ENCODE data around the gene ANKRD22. TPM values are rescaled to one million over a fixed set of nuclear protein-coding genes. Genes with fewer than 3 reads are reported as not detected.

Gene ANKRD22
- total RNA-seq, 1 donor from 2014 or later = 4.1 TPM

DNA sequence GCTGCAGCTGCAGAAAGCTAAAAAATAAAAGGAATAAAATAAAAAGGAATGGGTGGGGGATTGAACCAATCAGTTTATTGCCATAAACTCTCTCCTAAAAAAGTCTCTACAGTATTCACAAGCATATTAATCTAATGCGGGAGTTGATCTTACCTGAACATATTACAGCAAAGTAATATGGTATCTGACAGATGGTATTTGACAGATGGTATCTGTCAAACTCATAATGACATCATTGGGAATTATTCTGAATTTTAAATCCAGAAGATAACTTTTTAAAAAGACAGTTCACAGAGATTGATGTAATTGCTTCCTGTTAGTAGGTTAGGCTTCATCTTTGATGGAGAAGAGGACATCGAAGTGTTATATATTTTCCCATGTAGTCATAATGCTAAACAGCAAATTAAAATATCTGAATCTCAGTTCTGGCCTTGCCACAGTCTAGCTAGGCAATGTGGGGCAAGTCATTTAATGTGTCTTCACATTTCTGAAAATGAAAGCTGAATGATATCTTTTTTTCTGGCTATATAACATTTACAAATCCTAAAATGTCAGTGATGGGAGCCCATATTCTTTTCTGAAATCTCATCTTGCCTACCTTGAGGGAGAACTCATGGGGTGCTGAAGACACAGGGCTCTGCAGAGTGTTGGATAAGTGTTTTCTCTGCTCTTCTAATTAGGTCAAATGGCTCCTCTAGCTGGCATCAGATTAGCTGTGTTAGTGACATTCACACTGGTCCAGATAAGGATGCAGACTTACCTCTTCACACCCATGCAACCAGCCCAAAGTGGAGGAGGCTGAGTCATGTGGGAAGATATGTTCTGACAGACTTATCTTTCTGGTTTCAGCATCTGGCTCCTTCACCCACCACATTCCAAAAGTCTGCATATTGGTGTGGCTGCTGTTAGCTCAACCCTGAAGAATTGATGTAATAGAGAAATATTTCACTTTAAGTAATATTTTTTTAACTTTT is 51.2 kb downstream of the ANKRD22 start:
- DNase-seq = no peak

DNA sequence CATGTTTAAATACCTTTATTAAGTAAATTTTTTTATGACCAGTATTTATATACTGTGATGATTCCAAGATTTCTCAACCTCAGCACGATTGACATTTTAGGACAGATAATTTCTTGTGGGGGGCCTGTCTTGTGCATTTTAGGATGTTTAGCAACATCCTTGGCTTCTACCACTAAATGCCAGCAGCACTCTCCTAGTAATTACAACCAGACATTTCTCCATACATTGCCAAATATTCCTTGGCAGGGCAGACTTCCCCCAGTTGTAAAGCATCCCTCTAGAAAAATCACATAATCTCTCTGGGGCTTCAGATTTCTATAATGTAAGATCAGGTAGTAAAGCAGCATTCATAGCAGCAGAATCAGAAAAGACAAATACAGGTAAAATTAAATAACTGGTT is 56.9 kb downstream of the ANKRD22 start:
- DNase-seq = no peak

DNA sequence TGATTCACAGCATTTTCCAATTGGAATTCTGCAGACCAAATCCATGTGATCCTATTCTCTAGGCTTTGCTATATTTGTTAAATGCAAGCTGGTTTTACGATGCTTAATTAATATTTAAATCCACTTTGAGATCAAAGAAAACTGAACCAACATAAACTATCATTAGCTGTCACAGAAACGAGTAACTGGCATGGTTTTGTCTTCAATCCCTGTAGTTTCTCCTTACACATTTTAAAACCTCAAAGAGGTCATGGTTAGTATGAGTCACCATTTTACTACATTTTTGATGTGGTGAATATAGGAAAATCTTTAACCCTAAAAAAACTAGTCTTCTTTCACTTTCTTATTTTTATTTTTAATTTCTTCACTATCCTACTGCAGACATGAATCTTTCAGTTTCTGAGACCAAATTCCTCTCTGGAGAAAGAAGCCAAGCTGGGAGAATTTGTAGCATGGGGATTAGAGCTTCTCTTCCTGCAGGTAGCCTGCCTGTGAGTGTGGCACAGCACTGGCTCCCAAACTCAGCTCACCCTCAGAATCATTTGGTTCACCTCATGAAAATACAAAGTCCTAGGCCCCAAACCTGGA is 57.8 kb downstream of the ANKRD22 start:
- DNase-seq = no peak

DNA sequence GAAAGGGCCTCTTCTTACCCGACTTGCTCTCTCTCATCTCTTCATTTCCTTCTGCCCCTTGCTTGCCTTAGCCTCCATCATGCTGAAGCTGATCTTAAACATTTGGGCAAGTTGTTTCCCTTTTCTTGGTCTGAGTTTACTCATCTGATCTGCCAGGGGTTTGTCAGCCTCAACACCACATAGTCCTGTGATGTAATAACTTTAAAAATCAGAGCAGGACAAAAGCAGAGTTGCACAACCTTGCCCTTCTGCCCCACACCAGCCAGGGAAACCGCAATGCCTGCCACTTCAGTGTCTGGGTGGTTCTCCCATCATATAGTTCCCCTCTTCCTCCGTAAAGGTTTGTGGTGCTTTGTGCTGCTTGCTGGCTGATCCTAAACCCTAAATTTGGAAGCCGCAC is 59.0 kb downstream of the ANKRD22 start:
- no peak for DNase-seq

DNA sequence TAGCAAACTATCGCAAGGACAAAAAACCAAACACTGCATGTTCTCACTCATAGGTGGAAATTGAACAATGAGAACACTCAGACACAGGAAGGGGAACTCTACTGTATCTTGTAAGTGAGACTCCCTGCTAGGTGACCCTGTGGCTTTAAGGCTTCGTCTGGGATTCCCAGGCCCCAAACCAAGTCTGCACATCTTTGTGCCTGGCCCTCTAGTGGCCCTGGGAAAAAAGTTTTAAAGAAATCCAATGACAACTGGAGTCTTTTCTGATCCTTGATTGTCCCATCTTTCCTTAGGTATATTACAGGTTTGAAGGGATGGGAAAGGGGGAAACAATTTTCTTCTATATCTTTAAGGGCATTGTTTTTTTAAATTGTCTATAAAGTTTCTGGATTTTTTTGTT is 59.7 kb downstream of the ANKRD22 start:
- peak; percentile 3 for DNase-seq

DNA sequence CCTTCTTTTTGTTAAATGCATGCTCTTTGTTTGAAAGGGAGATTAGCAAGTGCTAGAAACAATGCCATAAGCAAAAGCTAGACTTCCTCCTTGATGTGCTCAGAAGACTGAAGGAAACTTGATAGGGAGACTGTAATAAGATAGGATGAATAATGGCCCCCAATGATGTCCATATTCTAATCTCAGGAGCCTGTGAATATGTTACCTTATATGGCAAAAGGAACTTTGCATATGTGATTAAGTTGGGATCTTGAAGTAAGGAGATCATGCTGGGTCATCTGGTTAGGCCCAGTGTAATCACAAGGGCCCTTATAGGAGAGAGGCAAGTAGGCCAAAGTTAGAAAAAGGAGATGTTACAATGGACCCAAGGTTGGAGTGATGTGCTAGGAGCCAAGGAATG is 62.7 kb downstream of the ANKRD22 start:
- no peak for DNase-seq

DNA sequence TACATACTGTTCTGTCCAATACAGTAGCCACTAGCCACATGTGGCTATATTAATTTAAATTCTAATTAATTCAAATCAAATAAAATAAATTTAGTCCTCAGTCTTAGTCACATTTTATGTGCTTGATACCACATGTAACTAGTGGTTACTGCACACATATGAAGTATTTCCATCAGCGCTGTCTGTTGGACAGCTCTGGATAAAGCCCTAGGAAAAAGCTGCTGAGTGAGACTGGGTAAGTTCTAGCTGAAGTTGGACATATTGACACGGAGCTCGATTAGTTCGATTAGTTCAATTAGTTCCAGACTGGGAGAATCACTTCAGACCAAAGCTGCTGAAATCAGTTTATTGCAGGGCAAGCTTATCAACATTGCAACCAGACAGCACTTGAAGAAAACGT is 64.2 kb downstream of the ANKRD22 start:
- peak; percentile 2 for DNase-seq

DNA sequence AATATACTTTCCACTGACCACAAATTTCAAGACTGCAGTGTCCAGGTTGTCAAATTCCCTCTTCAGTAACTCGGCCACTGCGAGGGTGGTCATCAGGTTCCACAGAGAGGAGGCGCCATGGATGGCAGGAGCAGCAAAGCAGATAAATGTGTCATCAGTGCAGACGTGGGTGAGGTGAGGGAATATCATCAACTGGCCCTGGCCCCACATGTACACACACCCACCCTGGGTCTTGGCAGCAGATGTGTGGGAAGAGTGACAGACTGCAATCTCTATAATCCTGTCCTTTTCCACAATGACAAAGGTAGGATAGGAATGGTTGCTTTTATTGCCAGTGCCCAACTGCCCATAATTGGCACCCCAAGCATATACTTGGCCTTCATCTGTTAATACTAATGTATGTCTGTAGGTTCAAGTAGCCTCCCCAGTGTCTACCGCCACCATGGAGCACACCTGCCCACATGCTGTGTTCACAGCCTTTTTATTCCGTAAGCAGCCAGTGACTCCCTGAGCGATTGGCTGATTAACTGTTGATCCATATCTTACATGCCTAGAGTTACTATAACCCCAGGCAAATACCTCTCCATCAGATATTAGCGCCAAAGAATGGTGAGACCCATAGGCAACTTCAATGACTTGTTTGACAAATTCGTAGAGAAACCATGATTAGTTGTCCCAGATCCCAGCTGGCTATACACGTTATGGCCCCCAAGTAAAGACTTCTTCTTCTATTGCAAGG is 65.4 kb downstream of the ANKRD22 start:
- DNase-seq = no peak

DNA sequence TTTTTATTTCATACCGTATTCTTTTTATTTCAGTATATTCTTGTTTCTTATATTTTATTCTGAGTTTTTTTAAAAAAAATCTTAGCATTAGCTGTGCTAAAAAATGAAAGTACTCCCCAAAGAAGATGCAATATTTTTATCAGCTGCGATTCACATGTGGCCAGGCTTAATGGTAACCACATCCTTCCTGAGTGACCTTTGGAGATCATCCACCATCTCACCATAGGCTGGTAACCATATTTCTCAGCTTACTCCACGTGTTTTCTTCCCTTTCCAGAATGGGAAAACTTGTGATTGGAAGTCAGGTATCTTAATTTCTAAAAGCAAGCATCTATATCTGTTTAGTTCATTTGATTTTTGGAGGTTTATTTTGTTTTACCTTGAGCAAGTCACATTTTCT is 67.9 kb downstream of the ANKRD22 start:
- DNase-seq = no peak

DNA sequence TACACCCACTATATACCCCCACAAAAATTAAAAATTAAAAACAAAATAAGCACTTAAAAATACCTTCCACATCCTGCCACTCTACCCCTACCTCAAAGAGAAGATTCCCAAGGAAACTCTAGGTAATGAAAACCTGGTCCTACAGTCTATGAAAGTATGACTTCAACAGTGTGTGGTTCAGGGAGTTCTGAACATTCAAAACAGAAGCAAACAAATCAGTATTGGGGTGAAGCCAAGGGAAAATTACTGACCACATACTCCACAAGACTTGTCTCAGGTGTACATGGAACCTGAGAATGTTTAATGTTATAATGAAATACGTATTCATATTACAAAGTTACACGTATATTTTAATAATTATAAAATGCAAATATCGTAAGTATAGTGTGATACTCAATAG is 69.4 kb downstream of the ANKRD22 start:
- no peak for DNase-seq

DNA sequence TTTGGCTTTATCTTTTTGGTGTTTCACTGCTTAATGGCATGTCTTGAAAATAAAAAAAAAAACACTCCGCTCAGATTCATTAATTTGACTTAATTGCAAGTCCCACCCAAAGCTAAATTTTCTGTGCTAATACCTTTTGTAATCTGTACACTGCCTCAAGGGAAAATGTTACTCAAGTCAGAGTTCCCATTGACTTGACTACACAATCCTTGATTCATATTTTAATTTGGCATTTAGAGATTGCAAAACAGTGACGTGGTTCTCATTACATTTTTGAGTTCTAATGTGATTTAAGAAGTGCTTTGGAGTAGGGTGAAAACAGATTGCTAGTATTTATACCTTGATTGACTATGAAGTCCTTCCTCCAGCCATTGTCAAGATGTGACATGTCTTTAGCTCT is 70.4 kb downstream of the ANKRD22 start:
- DNase-seq = no peak

Other genes starting within 250 kb of the ANKRD22 start
- not detected for gene LIPF, start 187.4 kb downstream of the ANKRD22 start, total RNA-seq
- gene LIPK, start 145.6 kb downstream of the ANKRD22 start, total RNA-seq = 1.1 TPM
- not detected for gene LIPN, start 91.8 kb downstream of the ANKRD22 start, total RNA-seq
- not detected for gene LIPM, start 49.1 kb downstream of the ANKRD22 start, total RNA-seq
- 17.2 TPM for gene STAMBPL1, start 28.4 kb upstream of the ANKRD22 start, total RNA-seq
- gene ACTA2, start 100.9 kb upstream of the ANKRD22 start, total RNA-seq = 300 TPM
- gene FAS, start 139.0 kb upstream of the ANKRD22 start, total RNA-seq = 31.9 TPM